Epithelial cell of esophagus (primary cell): Measurements from ENCODE around the gene RTN4.
A peak's percentile ranks its signal among the peaks of the same experiment; 100 is the strongest.

Experiments used
- DNase-seq: peaks from one replicate; pipeline ENCODE4 v3.0.0; 2010; ENCODE audit warnings: low read depth
- H3K4me3 ChIP-seq: 2 replicates; pipeline ENCODE4 v1.5.1; 2011; ENCODE audit warnings: mild to moderate bottlenecking, low read length, control low read depth
- TF ChIP-seq, protein P1 (sequence below): IDR thresholded peaks from 2 replicates; pipeline ENCODE4 v1.5.1; 2011; ENCODE audit warnings: low read depth, mild to moderate bottlenecking, low read length, control low read depth, inconsistent platforms; ENCODE audit not compliant: insufficient read depth; ENCODE audit errors: missing control alignments

RTN4 gene

DNA sequence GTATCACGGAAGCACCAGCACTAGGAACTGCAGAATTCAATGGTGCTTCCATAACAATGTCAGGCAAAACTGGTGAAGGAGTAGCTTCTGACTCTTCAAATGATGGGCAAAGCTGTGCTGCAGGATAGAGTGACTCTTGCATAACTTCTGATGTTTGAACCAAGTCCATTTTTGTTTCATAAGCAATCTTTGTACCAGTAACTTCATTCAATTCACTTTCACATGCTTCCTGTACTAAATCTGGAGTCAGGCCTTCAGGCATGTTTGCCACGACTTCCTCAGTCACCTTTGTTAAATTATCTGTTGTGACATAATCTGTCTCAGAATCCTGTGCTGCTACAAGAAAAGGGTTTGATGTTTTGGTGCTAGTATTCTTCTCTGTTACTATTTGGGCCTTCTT, 24.0 kb downstream of the RTN4 start:
- DNase-seq, result peak; percentile 54
- no peak overlapping the region for H3K4me3 ChIP-seq
- TF ChIP-seq, protein P1, sequence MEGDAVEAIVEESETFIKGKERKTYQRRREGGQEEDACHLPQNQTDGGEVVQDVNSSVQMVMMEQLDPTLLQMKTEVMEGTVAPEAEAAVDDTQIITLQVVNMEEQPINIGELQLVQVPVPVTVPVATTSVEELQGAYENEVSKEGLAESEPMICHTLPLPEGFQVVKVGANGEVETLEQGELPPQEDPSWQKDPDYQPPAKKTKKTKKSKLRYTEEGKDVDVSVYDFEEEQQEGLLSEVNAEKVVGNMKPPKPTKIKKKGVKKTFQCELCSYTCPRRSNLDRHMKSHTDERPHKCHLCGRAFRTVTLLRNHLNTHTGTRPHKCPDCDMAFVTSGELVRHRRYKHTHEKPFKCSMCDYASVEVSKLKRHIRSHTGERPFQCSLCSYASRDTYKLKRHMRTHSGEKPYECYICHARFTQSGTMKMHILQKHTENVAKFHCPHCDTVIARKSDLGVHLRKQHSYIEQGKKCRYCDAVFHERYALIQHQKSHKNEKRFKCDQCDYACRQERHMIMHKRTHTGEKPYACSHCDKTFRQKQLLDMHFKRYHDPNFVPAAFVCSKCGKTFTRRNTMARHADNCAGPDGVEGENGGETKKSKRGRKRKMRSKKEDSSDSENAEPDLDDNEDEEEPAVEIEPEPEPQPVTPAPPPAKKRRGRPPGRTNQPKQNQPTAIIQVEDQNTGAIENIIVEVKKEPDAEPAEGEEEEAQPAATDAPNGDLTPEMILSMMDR, result no peak

DNA sequence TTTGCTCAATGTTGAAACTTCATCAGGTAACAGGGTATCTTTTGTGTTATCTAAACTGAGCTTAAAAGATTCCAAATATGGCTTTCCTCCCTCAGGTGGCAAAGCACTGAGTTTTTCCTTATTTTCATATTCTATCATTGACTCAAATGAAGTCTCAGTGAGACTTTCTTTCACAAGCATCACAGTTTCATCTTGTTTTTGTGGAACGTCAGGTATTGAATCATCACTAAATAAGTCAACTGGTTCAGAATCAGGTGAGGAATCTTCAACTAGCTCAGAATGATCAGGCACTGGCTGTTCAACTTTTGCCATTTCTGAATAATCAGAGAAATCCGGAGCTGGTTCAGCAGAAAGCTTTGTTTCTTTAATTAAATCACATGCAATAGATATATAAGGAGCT, 24.6 kb downstream of the RTN4 start:
- H3K4me3 ChIP-seq, result no peak overlapping the region
- DNase-seq, result peak; percentile 35
- TF ChIP-seq, protein P1, result no peak

DNA sequence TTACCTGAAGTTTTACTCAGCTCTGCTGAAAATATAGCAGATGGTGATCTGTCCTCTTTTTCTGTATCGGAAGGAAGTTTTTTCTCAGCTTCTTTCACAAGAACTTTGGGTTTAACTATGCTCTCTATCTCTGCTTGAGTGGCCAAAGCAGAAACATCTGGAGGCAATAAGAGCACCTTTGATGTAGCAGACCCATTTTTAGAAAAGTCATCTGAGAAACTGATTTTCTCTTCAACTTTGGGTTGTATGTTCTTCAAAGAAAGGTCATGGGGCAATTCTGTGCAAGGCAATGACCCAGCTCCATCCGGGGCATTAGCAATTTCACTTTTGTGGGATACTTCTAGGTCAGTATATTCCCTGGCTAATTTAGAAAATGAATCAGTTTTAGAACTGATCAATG, 25.2 kb downstream of the RTN4 start:
- TF ChIP-seq, protein P1, result no peak
- H3K4me3 ChIP-seq, result no peak overlapping the region
- DNase-seq, result no peak

DNA sequence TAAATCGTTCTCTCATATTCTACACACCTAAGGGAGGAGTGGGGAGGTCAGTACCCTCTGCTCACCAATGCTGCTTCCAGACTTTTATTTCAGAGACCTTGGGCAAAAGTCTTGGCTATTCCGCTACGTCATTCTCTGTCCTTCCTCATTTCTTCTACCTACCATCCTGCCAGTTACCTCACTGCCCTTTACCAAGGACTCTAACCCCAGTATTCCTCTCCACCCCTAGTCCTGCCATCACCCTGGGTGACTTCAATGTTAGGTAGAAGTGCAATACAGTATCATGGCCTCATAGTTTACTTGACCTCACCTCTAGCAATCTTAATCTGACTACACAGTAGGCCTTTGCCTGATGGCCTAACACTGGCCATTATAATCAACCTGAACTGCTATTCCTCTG, 27.8 kb downstream of the RTN4 start:
- H3K4me3 ChIP-seq, result no peak overlapping the region

DNA sequence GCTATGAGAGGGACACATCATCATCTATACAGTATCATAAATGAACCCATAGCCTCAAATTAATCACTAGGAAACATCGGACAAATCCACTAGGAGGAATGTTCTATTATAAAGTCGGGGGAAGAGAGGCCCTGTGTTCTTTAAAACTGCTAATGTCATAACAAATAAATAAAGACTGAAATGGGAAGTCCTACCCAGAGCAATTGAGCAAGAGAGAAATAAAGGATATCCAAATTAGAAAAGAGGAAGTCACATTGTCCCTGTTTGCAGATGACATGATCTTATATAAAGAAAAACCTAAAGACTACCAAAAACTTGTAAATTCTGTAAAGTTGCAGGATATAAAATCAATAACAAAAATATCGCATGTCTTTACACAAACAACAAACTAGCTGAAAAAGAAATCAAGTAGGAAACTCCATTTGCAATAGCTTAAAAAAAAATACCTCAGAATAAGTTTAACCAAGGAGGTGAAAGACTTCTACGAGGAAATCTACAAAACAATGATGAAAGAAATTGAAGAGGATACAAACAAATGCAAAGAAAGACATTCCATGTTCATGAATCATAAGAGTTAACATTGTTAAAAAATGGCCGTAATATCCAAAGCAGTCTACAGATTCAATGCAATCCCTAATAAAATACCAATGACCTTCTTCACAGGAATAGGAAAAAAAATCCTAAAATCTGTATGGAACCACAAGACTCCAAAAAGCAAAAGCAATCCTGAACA, 30.6 kb downstream of the RTN4 start:
- no peak overlapping the region for H3K4me3 ChIP-seq

More for the DNA sequence above, 27.8 kb downstream of the RTN4 start:
- TF ChIP-seq, protein P1, result no peak
- no peak for DNase-seq

DNA sequence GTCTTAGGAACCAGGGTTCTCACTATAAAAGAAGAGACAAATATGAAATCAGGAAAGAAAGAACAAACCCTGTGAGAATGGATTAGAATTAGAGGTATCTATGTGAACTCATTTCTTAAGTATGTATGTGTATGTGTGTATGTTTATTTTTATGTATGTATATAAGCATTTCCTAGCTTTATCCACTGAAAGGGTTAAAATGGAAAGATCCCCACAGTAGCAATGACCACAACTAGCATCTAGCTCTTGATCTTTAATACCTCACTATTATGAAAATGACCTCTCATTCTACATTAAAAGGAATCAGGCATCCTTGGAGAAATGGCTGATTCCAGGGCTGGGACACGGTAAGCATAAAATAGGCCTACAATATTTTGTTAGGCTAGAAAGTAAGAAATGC, 31.6 kb downstream of the RTN4 start:
- DNase-seq, result no peak
- TF ChIP-seq, protein P1, result no peak
- H3K4me3 ChIP-seq, result no peak overlapping the region

More for the DNA sequence above, 30.6 kb downstream of the RTN4 start:
- TF ChIP-seq, protein P1, result no peak
- DNase-seq, result peak; percentile 19

DNA sequence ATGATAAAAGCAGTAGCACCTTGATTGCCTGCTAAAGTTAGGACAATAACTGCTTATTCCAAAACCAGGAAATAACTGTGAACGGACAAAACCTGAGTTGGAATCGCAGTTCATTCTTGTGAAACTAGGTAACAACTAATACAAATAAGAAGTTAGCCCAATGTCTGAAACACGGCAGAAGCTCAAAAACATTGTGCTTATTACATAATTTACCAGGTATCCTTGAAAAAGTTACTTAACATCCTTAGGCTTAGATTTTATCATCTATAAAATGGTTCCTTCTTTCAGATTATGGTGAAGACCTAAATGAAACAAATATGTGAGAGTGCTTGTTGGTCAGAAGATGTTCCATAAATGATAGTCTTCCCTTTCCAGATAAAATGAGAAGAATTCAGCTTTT, 32.4 kb downstream of the RTN4 start:
- no peak for DNase-seq
- H3K4me3 ChIP-seq, result no peak overlapping the region

More for the DNA sequence above, 32.4 kb downstream of the RTN4 start:
- TF ChIP-seq, protein P1, result no peak
